Adipocyte (in vitro differentiated cells): ENCODE data around the gene NEUROG1.

Experiments
- DNase-seq: peaks from one replicate; pipeline ENCODE4 v3.0.0-alpha.2; 2015; ENCODE audit warnings: low read depth
- H3K27me3 ChIP-seq: replicated peaks from 2 replicates; pipeline ENCODE4 v1.7.0; 2013; ENCODE audit warnings: mild to moderate bottlenecking, low read length, moderate library complexity; ENCODE audit not compliant: control insufficient read depth, insufficient read depth
- H3K36me3 ChIP-seq: 2 replicates; pipeline ENCODE4 v1.7.0; 2013; ENCODE audit warnings: low read length, mild to moderate bottlenecking, moderate library complexity; ENCODE audit not compliant: control insufficient read depth, insufficient read depth, severe bottlenecking
- H3K4me1 ChIP-seq: 2 replicates; pipeline ENCODE4 v1.7.0; 2013; ENCODE audit warnings: mild to moderate bottlenecking, low read length, moderate library complexity; ENCODE audit not compliant: control insufficient read depth, insufficient read depth
- H3K4me3 ChIP-seq: 2 replicates; pipeline ENCODE4 v1.7.0; 2013; ENCODE audit warnings: mild to moderate bottlenecking, low read length, moderate library complexity
- H3K9ac ChIP-seq: 2 replicates; pipeline ENCODE4 v1.7.0; 2013; ENCODE audit warnings: mild to moderate bottlenecking, low read length, moderate library complexity
- H3K9me3 ChIP-seq: 2 replicates; pipeline ENCODE4 v1.7.0; 2013; ENCODE audit warnings: mild to moderate bottlenecking, low read length, moderate library complexity; ENCODE audit not compliant: control insufficient read depth

The NEUROG1 gene, protein sequence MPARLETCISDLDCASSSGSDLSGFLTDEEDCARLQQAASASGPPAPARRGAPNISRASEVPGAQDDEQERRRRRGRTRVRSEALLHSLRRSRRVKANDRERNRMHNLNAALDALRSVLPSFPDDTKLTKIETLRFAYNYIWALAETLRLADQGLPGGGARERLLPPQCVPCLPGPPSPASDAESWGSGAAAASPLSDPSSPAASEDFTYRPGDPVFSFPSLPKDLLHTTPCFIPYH

DNA sequence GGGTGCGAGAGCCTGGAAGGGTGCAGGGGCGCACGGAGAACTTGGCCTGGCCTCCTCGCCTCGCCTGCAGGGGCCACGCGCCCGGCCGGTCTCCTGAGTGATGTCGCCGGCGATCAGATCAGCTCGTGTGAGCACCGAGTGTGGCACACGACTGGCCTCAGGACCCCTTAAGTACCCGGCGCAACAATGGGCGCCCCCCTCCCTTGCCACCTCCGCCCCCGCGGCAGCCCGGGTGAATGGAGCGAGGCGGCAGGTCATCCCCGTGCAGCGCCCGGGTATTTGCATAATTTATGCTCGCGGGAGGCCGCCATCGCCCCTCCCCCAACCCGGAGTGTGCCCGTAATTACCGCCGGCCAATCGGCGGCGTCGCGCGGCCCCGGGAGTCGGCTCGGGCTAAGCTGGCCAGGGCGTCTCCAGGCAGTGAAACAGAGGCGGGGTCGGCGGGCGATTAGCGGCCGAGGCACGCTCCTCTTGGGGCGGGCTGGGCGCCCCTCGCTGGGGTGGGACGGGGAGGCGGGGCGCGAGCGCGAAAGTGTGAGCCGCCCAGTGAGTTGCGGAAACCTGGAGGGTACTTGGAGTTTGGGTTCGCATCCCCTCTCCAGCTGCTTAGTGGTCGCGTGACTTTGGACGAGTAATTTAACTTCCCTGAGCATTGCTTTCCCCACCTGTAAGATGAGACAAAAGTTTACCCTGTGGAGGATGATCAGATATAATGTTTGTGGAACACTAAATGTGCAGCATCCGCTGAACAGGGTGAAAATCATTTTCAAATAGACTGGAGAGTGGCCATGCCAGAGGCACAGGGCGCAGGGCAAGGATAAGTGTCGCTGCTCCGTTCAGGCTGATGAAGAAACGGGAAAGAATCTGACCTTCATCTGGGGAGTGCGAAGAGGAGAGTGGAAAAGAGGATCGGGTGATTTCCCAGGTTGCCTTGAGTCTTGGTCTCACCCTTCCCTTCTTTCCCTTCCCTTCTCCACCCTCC is at the start of gene NEUROG1:
Gene NEUROG1, minus strand, starts transcription at position 145 of the 982 bp plus-strand sequence. CDS start 274 bp downstream, outside the sequence.
- Histone ChIP-seq H3K27me3 (peaks cover 91% of the 10 kb centered on the region), H3K4me1 (peaks cover 3% of the 10 kb centered on the region), H3K9me3 (peaks cover 19% of the 10 kb centered on the region), H3K9ac (no peak within 1 kb of the TSS), H3K36me3 (no peaks in the 10 kb centered on the region), H3K4me3 (no peak within 1 kb of the TSS)
- DNase-seq: no peak

DNA sequence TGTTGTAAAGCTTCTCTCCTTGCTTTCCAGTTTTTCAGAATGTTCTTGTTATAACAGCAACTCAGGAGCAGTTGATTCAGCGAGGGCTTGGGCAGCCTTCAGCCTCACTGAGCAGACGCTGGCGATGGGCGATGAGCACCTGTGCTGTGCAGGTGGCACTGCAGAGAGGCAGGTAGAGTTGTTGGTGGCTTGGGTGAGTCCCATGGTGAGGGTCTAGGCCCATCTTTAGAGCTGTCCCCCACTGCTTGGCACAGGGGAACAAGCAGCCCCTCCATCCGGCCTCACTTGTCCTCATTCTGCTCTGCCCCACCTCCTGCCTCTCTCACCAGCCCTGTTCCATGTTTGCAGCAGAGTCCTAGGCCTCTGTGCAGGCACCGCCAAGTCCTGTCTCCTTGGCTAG is 49.2 kb upstream of the NEUROG1 start:
- H3K4me3 ChIP-seq: no peak overlapping the region
- no peak overlapping the region for H3K9ac ChIP-seq
- H3K9me3 ChIP-seq: peaks cover 6% of the 10 kb centered on the region
- no peak for DNase-seq
- no peaks in the 10 kb centered on the region for H3K4me1 ChIP-seq
- H3K27me3 ChIP-seq: peaks cover 67% of the 10 kb centered on the region
- H3K36me3 ChIP-seq: no peaks in the 10 kb centered on the region

DNA sequence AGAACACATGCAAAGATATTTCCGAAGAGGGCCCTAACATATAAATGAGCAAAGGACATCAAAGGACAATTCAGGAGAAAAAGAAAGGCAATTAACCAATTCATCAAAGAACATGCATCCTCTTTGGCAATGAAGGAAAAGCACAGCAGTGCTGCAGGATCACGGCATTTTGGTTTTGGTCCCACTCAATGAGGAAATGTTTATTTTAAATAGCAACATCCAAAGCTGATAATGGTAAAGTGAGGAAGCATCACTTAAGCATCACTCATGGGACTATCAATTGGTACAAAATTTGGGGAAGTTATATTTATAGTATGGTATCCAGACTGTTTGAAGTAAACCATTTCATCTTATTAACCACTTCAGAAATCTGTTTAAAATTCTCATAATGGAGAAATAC is 48.5 kb upstream of the NEUROG1 start:
- Histone ChIP-seq H3K4me1 (peaks cover 2% of the 10 kb centered on the region), H3K27me3 (peaks cover 64% of the 10 kb centered on the region), H3K9me3 (peaks cover 6% of the 10 kb centered on the region), H3K4me3 (no peak overlapping the region), H3K36me3 (no peaks in the 10 kb centered on the region), H3K9ac (no peak overlapping the region)
- no peak for DNase-seq

DNA sequence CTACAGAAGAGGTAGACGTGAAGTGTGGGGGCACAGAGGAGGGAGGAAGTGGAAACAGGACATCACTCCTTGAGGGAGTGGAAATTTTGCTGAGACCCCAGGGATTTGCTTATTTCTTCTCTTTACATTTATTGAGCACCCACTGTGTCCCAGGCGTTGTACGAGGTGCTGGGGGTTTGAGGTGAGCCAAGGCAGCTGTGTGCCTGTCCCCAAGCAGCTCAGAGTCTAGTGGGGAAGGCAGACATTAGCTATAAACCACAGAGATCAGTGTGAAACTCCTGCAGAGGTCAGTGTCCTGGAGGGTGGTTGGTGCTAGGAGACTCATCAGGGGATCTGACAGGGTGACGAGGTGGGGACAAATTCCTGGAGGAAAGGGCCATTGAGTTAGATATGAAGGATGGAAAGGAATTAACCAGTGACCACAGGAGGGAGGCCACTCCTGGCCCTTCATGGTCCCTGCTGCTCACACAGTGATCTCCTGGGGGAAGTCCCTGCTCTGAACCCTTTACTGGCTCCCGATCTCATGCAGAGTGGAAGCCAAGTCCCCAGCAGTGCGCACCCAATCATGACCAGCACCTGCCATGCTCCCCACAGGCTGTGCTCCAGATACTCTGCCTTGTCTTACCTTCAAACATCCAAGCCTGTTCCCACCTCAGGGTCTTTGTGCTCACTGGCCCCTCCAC is 46.5 kb upstream of the NEUROG1 start:
- Histone ChIP-seq H3K27me3 (peaks cover 52% of the 10 kb centered on the region), H3K4me1 (peaks cover 11% of the 10 kb centered on the region), H3K9me3 (peaks cover 14% of the 10 kb centered on the region), H3K4me3 (no peak overlapping the region), H3K9ac (no peak overlapping the region), H3K36me3 (no peaks in the 10 kb centered on the region)
- DNase-seq: no peak

DNA sequence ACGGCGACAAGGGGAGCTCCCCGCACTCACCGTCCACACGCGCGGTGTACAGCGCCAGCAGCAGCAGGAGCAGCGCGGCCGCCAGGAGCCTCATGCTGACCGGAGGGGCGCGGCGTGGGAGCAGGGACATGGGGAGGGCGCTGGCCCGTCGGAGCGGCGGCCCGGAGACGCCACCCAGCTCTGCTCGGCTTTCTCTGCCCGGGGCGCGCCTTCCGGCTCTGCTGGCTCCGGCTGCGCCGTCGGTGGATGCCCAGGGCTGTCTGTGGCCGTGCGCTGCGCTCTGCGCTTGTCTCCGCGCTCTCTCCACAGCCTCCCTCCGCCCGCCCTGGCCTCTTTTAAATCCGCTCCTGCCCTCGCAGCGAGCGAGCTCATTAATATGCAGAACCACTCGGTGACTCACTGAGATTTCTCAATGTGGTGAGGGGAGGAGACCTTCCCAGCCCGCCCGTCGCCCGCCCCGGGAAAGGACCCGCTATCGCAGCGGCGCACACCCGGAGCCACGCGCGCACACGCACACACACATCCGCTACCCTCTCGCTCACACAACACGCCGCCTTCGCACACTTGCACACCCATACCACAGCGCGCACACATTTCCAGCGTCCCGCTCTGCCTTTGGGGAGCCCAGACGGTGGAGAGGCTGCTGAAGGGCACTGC is 43.0 kb upstream of the NEUROG1 start, which contains the start of gene CXCL14:
Gene CXCL14, minus strand, starts transcription at position 307 of the 657 bp plus-strand sequence. Its CDS starts 213 bp downstream, at position 94.
- Histone ChIP-seq H3K9ac (no peak within 1 kb of the TSS), H3K4me1 (peaks cover 19% of the 10 kb centered on the region), H3K9me3 (peaks cover 9% of the 10 kb centered on the region), H3K36me3 (no peaks in the 10 kb centered on the region), H3K27me3 (peaks cover 33% of the 10 kb centered on the region), H3K4me3 (peak within 1 kb of the TSS; percentile 69)
- DNase-seq: peak; percentile 80

DNA sequence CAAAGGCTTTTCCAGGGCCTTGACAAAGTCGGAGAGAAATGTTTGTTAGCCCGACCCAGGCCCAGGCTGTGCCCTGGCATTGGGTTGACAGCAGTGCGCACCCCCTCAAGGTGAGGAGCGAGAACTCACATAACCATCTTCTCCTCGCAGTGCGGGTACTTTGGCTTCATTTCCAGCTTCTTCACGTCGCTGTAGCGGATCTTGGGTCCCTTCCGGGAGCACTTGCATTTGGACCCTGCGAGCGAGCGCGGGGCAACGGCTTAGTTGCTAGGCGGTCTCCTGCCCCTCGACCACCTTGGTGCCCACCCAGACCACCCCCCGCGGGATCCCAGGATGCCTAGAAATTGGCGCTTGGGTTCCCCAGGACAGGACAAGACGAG is 42.5 kb upstream of the NEUROG1 start:
- peaks cover 19% of the 10 kb centered on the region for H3K4me1 ChIP-seq
- H3K36me3 ChIP-seq: no peaks in the 10 kb centered on the region
- H3K9me3 ChIP-seq: peaks cover 9% of the 10 kb centered on the region
- H3K9ac ChIP-seq: no peak overlapping the region
- H3K27me3 ChIP-seq: peaks cover 30% of the 10 kb centered on the region
- H3K4me3 ChIP-seq: peak overlapping the region; percentile 69
- DNase-seq: no peak

DNA sequence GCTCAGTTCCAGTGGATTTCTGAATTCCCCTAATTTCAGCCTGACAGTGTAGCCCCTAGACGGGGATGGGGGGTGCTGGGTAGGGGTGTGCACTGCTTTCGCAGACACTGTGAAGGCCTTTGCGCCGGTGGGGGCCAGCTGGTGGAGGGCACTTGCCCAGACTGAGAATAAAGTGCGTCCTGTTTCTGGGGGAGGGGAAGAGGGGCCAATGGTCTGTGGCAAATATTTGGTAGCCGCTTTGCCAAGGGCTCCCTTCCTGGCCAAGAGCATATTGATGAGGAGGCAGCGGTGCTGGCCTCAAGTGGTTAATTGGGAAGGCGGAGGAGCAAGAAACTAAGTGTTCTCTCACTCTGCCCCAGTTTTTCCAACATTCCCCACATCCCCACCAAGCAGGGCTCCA is 41.7 kb upstream of the NEUROG1 start:
- DNase-seq: no peak
- no peak overlapping the region for H3K4me3 ChIP-seq

DNA sequence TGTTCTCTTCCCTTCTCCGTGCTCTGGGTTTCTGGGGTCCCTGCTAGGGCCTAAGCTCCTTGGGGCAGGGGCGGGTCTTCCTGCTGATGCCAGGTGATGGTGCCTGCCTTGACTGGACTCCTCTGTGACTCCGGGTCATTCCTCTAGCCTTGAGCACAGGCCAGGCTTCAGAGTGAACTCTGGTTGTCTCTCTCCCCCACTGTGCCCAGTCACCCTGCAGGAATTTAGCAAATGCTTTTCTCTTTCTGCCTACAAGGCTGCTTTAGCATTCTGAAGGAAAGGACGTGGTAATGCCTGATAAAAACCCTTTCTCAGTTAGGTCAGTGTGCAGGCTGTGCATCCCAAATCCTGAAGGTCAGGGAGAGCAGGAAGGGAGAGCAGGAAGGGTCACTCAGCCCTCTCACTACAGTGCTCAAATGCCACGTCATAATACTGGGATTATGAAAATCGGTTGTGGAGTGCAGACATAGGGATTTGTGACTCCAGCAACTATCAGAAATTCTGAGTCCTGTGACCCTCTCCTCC is 40.4 kb upstream of the NEUROG1 start:
- Histone ChIP-seq H3K27me3 (peaks cover 13% of the 10 kb centered on the region), H3K4me3 (no peak overlapping the region), H3K4me1 (peaks cover 19% of the 10 kb centered on the region), H3K9me3 (peaks cover 9% of the 10 kb centered on the region), H3K36me3 (no peaks in the 10 kb centered on the region), H3K9ac (no peak overlapping the region)
- peak; percentile 37 for DNase-seq

More for the DNA sequence above, 41.7 kb upstream of the NEUROG1 start:
- Histone ChIP-seq H3K4me1 (peaks cover 19% of the 10 kb centered on the region), H3K27me3 (peaks cover 22% of the 10 kb centered on the region), H3K36me3 (no peaks in the 10 kb centered on the region), H3K9me3 (peaks cover 9% of the 10 kb centered on the region), H3K9ac (no peak overlapping the region)

DNA sequence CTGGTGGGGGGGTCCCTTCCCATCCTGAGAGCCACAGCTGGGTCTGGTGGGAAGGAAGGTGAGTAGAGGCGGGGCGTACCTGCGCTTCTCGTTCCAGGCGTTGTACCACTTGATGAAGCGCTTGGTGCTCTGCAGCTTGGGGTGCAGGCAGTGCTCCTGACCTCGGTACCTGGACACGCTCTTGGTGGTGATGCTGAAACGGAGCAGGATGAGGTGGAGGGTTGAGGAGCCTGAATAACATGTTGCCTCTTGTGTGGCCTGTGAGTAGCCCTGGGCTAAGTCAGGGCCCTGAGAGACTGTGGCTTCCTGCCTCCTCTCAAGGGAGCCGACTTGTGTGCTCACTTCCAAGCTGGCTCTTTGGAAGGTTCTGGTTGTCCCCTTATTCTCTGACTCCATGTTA is 38.7 kb upstream of the NEUROG1 start:
- Histone ChIP-seq H3K4me3 (no peak overlapping the region), H3K27me3 (peaks cover 8% of the 10 kb centered on the region)

DNA sequence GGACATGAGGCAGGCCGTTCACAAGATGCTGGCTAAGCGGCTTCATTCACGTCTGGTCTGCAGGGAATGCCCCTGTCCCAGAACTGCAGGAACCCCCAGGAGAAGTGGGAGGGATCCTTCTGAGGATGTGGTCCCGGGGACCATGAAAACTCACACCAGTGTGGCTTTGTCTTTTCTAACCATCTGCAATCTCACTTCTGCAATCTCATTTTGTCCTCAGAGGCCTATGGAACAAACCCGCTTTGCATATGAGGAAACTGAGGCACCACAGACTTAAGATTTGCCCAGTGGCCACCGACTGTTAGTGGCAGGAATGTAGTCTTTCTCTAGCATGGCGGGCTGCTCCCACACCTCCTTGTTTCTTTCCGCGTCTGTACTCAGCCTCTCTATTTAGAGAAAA is 36.1 kb upstream of the NEUROG1 start:
- Histone ChIP-seq H3K36me3 (no peaks in the 10 kb centered on the region), H3K4me3 (no peak overlapping the region), H3K9me3 (no peaks in the 10 kb centered on the region), H3K9ac (no peak overlapping the region), H3K4me1 (peaks cover 6% of the 10 kb centered on the region), H3K27me3 (peaks cover 8% of the 10 kb centered on the region)
- no peak for DNase-seq

More for the DNA sequence above, 38.7 kb upstream of the NEUROG1 start:
- Histone ChIP-seq H3K4me1 (peaks cover 19% of the 10 kb centered on the region), H3K9me3 (peaks cover 9% of the 10 kb centered on the region), H3K36me3 (no peaks in the 10 kb centered on the region), H3K9ac (no peak overlapping the region)
- DNase-seq: no peak
